SK-N-SH (cell line): ENCODE measurements around the gene IL1R2. TPM values are rescaled to one million over a fixed set of nuclear protein-coding genes. Genes with fewer than 3 reads are reported as not detected.

Experiments used
- CTCF ChIA-PET: fragments of 300-600, 350-600 bp; formaldehyde crosslinking; extraction: SDS; loops from one replicate; lab custom pipeline; 2021; lab: Yijun Ruan, JAX
- POLR2A ChIA-PET: fragments of 350-600 bp; sonication (Branson Sonifier 250); formaldehyde crosslinking; extraction: SDS; loops from one replicate; lab custom pipeline; 2020; ENCODE audit warnings: antibody characterized with exemption, inconsistent platforms; lab: Yijun Ruan, JAX
- DNase-seq: peaks from one replicate; pipeline ENCODE4 v3.0.0; 2012
- H2AFZ ChIP-seq: fragments of 200-600 bp; sonication (generic); 2 replicates; pipeline ENCODE4 v1.8.1; 2016; ENCODE audit warnings: antibody characterized with exemption, mild to moderate bottlenecking, low read depth
- H3F3A ChIP-seq: fragments of 200-600 bp; sonication (generic); replicated peaks from 2 replicates; pipeline ENCODE3; 2016; ENCODE audit warnings: antibody characterized with exemption, mild to moderate bottlenecking; ENCODE audit not compliant: insufficient read depth
- H3K27ac ChIP-seq, 2 experiments: fragments of 200-500 bp in 1 of 2; fragments of 200-600 bp in 1 of 2; sonication (Bioruptor generic) in 1 of 2; sonication (generic), shearing (Covaris generic) in 1 of 2; 2 replicates each; pipeline versions ENCODE4 v1.5.1 to v1.6.1; 2014 to 2016; ENCODE audit warnings: low read depth in 2 of 2, inconsistent platforms in 1 of 2, low read length in 1 of 2, mild to moderate bottlenecking in 1 of 2, mixed read lengths in 1 of 2
- H3K27me3 ChIP-seq: fragments of 200-600 bp; sonication (generic), shearing (Covaris generic); 2 replicates; pipeline ENCODE4 v1.6.1; 2016; ENCODE audit warnings: mixed run types; ENCODE audit not compliant: insufficient read depth
- H3K36me3 ChIP-seq, 2 experiments: fragments of 200-500 bp in 1 of 2; fragments of 200-600 bp in 1 of 2; sonication (Bioruptor generic) in 1 of 2; sonication (generic) in 1 of 2; replicated peaks in 1 of 2; 2 replicates each; pipeline versions ENCODE3 to v1.5.1; 2014 to 2016; ENCODE audit warnings: low read length in 1 of 2, mild to moderate bottlenecking in 1 of 2; ENCODE audit not compliant: insufficient read depth in 2 of 2, control insufficient read depth in 1 of 2
- H3K4me1 ChIP-seq, 2 experiments: fragments of 200-500 bp in 1 of 2; fragments of 200-600 bp in 1 of 2; sonication (Bioruptor generic) in 1 of 2; sonication (generic), shearing (Covaris generic) in 1 of 2; 2 replicates each; pipeline versions ENCODE4 v1.5.1 to v1.6.1; 2014 to 2016; ENCODE audit warnings: low read depth in 1 of 2, low read length in 1 of 2, mixed run types in 1 of 2; ENCODE audit not compliant: insufficient read depth in 2 of 2, control insufficient read depth in 1 of 2
- H3K4me2 ChIP-seq: fragments of 200-600 bp; sonication (generic), shearing (Covaris generic); 2 replicates; pipeline ENCODE4 v1.6.1; 2017; ENCODE audit warnings: mixed run types
- H3K4me3 ChIP-seq, 2 experiments: fragments of 200-500 bp in 1 of 2; fragments of 200-600 bp in 1 of 2; sonication (Bioruptor generic) in 1 of 2; sonication (generic), shearing (Covaris generic) in 1 of 2; 2 replicates each; pipeline versions ENCODE4 v1.5.1 to v1.8.1; 2014 to 2016; ENCODE audit warnings: low read depth in 2 of 2, inconsistent platforms in 1 of 2, low read length in 1 of 2, mild to moderate bottlenecking in 1 of 2, mixed read lengths in 1 of 2, moderate library complexity in 1 of 2
- H3K79me2 ChIP-seq: fragments of 200-600 bp; sonication (generic); 2 replicates; pipeline ENCODE4 v1.8.1; 2017; ENCODE audit warnings: mild to moderate bottlenecking; ENCODE audit not compliant: insufficient read depth
- H3K9ac ChIP-seq: fragments of 200-600 bp; sonication (generic); 2 replicates; pipeline ENCODE4 v1.6.1; 2017; ENCODE audit warnings: mixed run types
- H3K9me2 ChIP-seq: fragments of 200-600 bp; sonication (generic); 2 replicates; pipeline ENCODE4 v1.6.1; 2017; ENCODE audit warnings: mixed run types
- H3K9me3 ChIP-seq: fragments of 200-600 bp; sonication (generic); 2 replicates; pipeline ENCODE4 v1.6.1; 2017; ENCODE audit warnings: mixed run types, mild to moderate bottlenecking, moderate library complexity
- H4K20me1 ChIP-seq: fragments of 200-600 bp; sonication (generic); 2 replicates; pipeline ENCODE4 v1.6.1; 2017; ENCODE audit warnings: mild to moderate bottlenecking, mixed run types; ENCODE audit not compliant: insufficient read depth
- CHD2 ChIP-seq: fragments of 150-350 bp; IDR thresholded peaks from 2 replicates; pipeline ENCODE4 v1.6.1; 2018; ENCODE audit warnings: low read length; ENCODE audit not compliant: partially characterized antibody
- EP300 ChIP-seq, 2 experiments: IDR thresholded peaks; 2 replicates each; pipeline versions ENCODE4 v1.4.0 to v1.6.1; 2012; ENCODE audit warnings: borderline replicate concordance in 1 of 2, low read depth in 1 of 2, low read length in 1 of 2
- EZH2phosphoT487 ChIP-seq: fragments of 200-600 bp; sonication (generic); IDR thresholded peaks from 2 replicates; pipeline ENCODE4 v1.6.1; 2017; ENCODE audit warnings: low read depth, mixed run types, mild to moderate bottlenecking, antibody characterized with exemption, moderate library complexity, borderline replicate concordance
- FOXJ3 ChIP-seq: sonication (generic); formaldehyde crosslinking; IDR thresholded peaks from 2 replicates; pipeline ENCODE4 v1.5.1; 2020; ENCODE audit warnings: mild to moderate bottlenecking, missing genetic modification reagents
- FOXM1 ChIP-seq: IDR thresholded peaks from 2 replicates; pipeline ENCODE4 v1.4.0; 2012; ENCODE audit warnings: low read depth, mild to moderate bottlenecking
- NFIC ChIP-seq: IDR thresholded peaks from 2 replicates; pipeline ENCODE4 v1.4.0; 2012; ENCODE audit warnings: borderline replicate concordance
- POLR2AphosphoS5 ChIP-seq: IDR thresholded peaks from 2 replicates; pipeline ENCODE4 v1.6.1; 2012; ENCODE audit warnings: low read depth, low read length
- RAD21 ChIP-seq: IDR thresholded peaks from 2 replicates; pipeline ENCODE4 v1.6.1; 2012; ENCODE audit warnings: mild to moderate bottlenecking, low read length
- RCOR1 ChIP-seq: fragments of 150-350 bp; IDR thresholded peaks from 2 replicates; pipeline ENCODE4 v1.6.1; 2017; ENCODE audit warnings: antibody characterized with exemption, low read length
- SMC3 ChIP-seq: IDR thresholded peaks from 2 replicates; pipeline ENCODE4 v1.6.1; 2012; ENCODE audit warnings: low read depth, low read length, improper control_type of control experiment
- TAF1 ChIP-seq: IDR thresholded peaks from 2 replicates; pipeline ENCODE4 v1.6.1; 2012; ENCODE audit warnings: low read depth, mild to moderate bottlenecking, low read length, moderate library complexity, borderline replicate concordance
- TCF12 ChIP-seq: IDR thresholded peaks from 2 replicates; pipeline ENCODE4 v1.4.0; 2012
- YY1 ChIP-seq: IDR thresholded peaks from 2 replicates; pipeline ENCODE4 v1.4.0; 2012; ENCODE audit warnings: low read depth, mild to moderate bottlenecking
- polyA plus RNA-seq, 3 experiments: library from polyadenylated mRNA; depleted of rRNA; stranded (reverse); fragments of >200 nt; gene quantifications; 2 replicates each; pipeline ENCODE4 v1.2.3, GENCODE V29; 2012
- TF ChIP-seq, protein P1 (sequence below): IDR thresholded peaks from 2 replicates; pipeline ENCODE4; 2012
- TF ChIP-seq, protein P2 (sequence below): fragments of 150-350 bp; IDR thresholded peaks from 2 replicates; pipeline ENCODE4 v1.6.1; 2017; ENCODE audit warnings: antibody characterized with exemption, low read length, low read depth, borderline replicate concordance
- TF ChIP-seq, protein P3 (sequence below): fragments of 150-350 bp; IDR thresholded peaks from 2 replicates; pipeline ENCODE4 v1.6.1; 2016; ENCODE audit warnings: mild to moderate bottlenecking, low read depth, low read length
- TF ChIP-seq, protein P4 (sequence below): IDR thresholded peaks from 2 replicates; pipeline ENCODE4 v1.4.0; 2012; ENCODE audit warnings: low read depth, borderline replicate concordance

IL1R2 gene
- polyA plus RNA-seq, 1 of the 3 experiments (the other 2 are of a cell fraction): 0.16 TPM

DNA sequence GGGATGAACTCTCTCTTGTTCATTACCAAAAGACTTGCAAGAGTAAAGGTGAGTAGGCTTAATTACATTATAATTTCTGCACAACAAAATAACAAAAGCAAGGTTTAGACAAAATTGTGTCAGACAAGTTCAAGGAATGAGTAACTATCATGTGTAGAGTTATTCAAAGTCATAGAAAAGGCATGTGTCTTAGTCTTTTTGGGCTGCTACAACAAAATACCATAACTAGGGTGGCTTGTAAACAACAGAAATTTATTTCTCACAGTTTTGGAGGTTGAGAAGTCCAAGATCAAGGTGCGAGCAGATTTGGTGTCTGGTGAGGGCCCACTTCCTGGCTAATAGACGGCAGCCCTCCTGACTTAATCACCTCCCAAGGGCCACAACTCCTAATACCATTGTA is 37.6 kb downstream of the IL1R2 start (continued):
- TF ChIP-seq, protein P1, sequence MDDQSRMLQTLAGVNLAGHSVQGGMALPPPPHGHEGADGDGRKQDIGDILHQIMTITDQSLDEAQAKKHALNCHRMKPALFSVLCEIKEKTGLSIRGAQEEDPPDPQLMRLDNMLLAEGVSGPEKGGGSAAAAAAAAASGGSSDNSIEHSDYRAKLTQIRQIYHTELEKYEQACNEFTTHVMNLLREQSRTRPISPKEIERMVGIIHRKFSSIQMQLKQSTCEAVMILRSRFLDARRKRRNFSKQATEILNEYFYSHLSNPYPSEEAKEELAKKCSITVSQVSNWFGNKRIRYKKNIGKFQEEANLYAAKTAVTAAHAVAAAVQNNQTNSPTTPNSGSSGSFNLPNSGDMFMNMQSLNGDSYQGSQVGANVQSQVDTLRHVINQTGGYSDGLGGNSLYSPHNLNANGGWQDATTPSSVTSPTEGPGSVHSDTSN: no peak
- TF ChIP-seq SMC3: no peak
- TF ChIP-seq TAF1: no peak
- no peak for TF ChIP-seq EZH2phosphoT487
- TF ChIP-seq CHD2: no peak
- TF ChIP-seq FOXJ3 (CRISPR knock-in tag): no peak
- TF ChIP-seq NFIC: no peak

DNA sequence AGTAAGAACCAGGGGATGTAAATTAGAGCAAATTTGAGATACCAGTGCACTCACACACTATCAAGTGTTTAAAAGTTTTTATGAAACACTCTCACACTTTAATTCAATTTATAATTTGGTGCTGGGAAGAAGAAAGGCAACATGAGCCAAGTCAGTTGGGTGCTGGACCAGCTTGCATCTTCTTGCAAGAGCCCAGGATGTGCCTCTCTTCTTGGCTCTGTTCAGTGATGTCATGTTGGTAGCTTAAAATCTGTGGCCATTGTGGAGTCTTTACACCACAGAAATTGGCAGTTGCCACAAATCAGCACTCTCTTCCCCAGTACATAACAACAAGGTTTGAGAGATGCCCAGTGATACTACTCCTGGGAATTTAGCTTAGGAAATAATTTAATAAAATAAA is 38.2 kb downstream of the IL1R2 start:
- H3F3A ChIP-seq: peaks cover 7% of the 10 kb centered on the region
- no peak overlapping the region for H2AFZ ChIP-seq
- H3K4me1 ChIP-seq: peaks cover 0 to 22% of the 10 kb centered on the region in 2 experiments; a peak in 2 of 4 replicates
- no peaks in the 10 kb centered on the region for H3K9me3 ChIP-seq
- no peak overlapping the region for H3K4me3 ChIP-seq
- no peaks in the 10 kb centered on the region for H3K27me3 ChIP-seq
- H3K79me2 ChIP-seq: no peaks in the 10 kb centered on the region
- H4K20me1 ChIP-seq: no peaks in the 10 kb centered on the region
- DNase-seq: no peak
- H3K36me3 ChIP-seq: no peaks in the 10 kb centered on the region
- no peak overlapping the region for H3K27ac ChIP-seq
- H3K4me2 ChIP-seq: no peak overlapping the region
- H3K9me2 ChIP-seq: no peaks in the 10 kb centered on the region
- TF ChIP-seq, protein P2, sequence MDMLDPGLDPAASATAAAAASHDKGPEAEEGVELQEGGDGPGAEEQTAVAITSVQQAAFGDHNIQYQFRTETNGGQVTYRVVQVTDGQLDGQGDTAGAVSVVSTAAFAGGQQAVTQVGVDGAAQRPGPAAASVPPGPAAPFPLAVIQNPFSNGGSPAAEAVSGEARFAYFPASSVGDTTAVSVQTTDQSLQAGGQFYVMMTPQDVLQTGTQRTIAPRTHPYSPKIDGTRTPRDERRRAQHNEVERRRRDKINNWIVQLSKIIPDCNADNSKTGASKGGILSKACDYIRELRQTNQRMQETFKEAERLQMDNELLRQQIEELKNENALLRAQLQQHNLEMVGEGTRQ: no peak
- TF ChIP-seq SMC3 (no peak), RCOR1 (no peak), POLR2AphosphoS5 (no peak), FOXM1 (no peak), EZH2phosphoT487 (no peak), YY1 (no peak), FOXJ3 (CRISPR knock-in tag) (no peak), RAD21 (no peak), EP300 (IDR thresholded peaks at IDR 0.05; ENCODE audit: borderline replicate concordance in 1 of 2, low read depth in 1 of 2, low read length in 1 of 2) (no peak), TCF12 (no peak)
- TF ChIP-seq, protein P3, sequence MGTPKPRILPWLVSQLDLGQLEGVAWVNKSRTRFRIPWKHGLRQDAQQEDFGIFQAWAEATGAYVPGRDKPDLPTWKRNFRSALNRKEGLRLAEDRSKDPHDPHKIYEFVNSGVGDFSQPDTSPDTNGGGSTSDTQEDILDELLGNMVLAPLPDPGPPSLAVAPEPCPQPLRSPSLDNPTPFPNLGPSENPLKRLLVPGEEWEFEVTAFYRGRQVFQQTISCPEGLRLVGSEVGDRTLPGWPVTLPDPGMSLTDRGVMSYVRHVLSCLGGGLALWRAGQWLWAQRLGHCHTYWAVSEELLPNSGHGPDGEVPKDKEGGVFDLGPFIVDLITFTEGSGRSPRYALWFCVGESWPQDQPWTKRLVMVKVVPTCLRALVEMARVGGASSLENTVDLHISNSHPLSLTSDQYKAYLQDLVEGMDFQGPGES: no peak
- TF ChIP-seq, protein P4, sequence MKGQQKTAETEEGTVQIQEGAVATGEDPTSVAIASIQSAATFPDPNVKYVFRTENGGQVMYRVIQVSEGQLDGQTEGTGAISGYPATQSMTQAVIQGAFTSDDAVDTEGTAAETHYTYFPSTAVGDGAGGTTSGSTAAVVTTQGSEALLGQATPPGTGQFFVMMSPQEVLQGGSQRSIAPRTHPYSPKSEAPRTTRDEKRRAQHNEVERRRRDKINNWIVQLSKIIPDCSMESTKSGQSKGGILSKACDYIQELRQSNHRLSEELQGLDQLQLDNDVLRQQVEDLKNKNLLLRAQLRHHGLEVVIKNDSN: no peak
- TF ChIP-seq, all 33 proteins: peak for 0
- ChIA-PET POLR2A (no interaction called here), CTCF (interaction anchor here (6.6 kb wide), 1 partner anchor 9 kb away, joined by 34 read pairs; no protein-coding TSS in a partner anchor)
- H3K9ac ChIP-seq: no peak overlapping the region
